IPS-18c (cell line): Measurements from ENCODE around the gene PPP1CB.
"Not testable (repeated sequence)": the region's sequence is repeated elsewhere in the genome, so short reads cannot be mapped to it uniquely, and the experiment has no call there.

Source experiments
- H3K4me3 ChIP-seq: 2 replicates; pipeline ENCODE4 v1.7.0; 2013; ENCODE audit warnings: low read depth, mild to moderate bottlenecking, low read length, moderate library complexity; ENCODE audit not compliant: insufficient read depth
- H3K9me3 ChIP-seq: one replicate; pipeline ENCODE4 v1.6.1; 2013; ENCODE audit warnings: mild to moderate bottlenecking, low read length, moderate library complexity; ENCODE audit not compliant: control insufficient read depth, insufficient read depth

PPP1CB gene

DNA sequence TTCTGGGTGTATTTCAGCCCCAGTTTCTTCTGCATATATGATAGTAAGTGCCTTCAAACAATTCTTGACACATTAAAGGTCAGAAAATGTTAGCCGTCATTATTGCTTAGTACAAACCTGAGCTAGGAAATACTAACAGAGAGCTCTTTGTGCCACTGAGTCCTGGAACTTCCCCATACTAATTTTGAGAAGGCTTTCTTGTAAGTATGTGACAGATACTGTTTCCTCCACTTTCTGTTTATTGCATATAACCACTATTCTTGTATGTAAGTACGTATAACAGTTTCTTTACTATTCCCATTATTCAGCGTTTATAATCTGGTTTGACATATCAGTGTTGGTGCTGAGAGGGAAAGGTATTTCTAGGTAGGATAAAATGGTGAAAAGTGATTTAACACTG lies 9.8 kb downstream of the PPP1CB start:
- Histone ChIP-seq H3K9me3 (no peaks in the 10 kb centered on the region), H3K4me3 (no peak overlapping the region)

DNA sequence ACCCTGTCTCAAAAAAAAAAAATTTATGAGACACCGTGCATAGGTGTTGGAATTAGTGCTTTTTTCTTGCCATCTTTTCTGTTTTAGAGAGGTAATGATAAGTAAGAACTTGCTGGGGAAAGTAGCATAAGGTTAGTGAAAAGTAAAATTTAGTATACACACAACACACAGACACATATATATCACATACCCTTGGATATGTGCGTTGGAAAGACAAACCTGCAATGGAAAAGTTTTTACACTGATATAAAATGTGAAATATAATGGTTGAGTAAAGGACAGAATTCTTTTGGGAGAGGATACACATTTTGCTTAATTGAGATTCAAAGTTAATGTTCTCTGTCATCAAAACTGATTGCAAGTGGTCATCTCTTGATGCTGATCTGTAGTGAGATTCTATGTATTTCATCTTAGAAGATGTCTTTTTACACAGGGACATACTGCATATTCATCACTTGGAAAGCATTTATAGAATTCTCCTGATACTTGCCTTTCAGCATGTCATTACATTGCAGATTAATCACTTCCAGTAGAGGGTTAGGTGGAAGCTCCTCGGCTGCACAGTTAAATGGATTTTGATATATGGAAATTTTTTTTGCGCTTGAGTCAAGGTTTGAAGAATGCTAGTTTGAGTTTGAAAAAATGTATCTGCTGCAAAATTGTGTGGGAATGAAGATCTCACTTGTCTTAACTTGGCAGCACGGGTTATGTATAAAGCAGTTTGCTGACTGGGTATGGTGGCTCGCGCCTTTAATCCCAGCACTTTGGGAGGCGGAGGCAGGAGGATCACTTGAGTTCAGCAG lies 13.5 kb downstream of the PPP1CB start:
- no peaks in the 10 kb centered on the region for H3K9me3 ChIP-seq
- no peak overlapping the region for H3K4me3 ChIP-seq

DNA sequence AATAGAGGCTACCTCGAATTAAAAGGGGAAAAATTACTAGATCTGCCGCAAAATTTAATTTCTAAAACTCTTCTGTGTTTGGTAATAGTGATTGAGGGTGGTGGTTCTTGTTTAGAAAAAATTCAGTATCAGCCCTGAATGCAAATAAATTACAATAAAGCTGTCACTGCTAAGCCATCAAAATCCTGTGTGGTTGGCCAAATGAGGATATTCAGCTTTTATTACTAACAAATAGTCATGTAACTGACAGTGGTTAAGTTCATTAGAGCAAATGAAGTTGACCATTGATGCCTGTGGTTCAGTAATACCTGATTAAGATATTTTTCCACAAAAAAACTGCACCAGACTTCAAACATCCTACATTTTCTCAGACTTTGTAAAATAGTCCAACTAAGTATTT lies 14.4 kb downstream of the PPP1CB start:
- H3K4me3 ChIP-seq, result no peak overlapping the region
- H3K9me3 ChIP-seq, result no peaks in the 10 kb centered on the region

DNA sequence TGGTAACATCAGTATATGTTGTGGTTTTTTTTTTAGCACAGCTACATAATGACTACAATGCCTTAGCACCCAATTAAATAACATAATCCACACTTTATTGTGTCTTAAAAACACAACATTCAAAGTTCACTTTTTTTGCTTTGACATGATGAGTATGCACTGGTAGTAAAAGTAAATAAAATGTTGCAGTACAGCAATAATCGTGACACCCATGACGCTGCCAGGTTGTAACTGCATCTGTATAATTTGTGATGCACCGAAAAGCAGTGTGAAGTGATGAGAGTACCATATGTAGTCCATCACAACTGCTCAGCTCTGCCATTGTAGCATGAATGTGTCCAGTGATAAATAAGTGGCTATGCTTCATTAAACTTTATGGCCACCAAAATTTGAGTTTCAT lies 15.7 kb downstream of the PPP1CB start:
- no peak overlapping the region for H3K4me3 ChIP-seq
- H3K9me3 ChIP-seq, result no peaks in the 10 kb centered on the region

- no peaks in the 10 kb centered on the region for H3K9me3 ChIP-seq
- H3K4me3 ChIP-seq, result no peak overlapping the region
Observed at GRCh38 chr2:28768422-28768821, 16.8 kb downstream of the PPP1CB start.

DNA sequence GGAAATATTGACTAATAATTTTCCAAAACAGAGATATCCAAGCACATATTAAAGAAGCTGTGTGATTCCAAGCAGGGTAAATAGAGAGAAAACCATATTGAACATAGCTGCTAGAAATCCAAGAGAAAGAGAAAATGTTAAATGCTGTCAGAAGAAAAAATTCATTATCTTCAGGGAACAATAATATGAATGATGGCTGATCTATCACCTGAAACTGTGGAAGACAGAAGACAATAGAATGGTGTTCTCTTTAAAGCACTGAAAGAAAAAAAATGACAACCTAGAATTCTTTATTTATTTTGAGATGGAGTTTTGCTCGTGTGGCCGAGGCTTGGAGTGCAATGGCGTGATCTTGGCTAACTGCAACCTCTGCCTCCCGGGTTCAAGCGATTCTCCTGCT lies 17.3 kb downstream of the PPP1CB start:
- H3K4me3 ChIP-seq, result no peak overlapping the region
- no peaks in the 10 kb centered on the region for H3K9me3 ChIP-seq

DNA sequence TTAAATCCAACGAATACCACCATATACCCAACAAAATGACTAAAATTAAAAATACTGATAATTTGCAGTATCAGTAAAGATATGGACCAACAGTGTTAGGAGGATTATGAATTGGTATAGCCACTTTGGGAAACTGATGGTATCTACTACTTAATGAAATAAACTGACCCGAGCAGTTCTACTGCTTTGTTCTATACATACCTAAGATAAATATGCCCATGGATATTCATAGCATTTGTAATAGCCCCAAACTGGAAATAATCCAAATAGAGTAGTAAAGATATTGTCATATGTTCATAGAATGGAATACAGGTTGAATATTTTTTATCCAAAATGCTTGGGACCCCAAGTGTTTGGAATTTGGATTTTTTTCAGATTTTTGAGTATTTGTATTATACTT lies 20.7 kb downstream of the PPP1CB start:
- H3K9me3 ChIP-seq, result no peaks in the 10 kb centered on the region
- H3K4me3 ChIP-seq, result no peak overlapping the region

- Histone ChIP-seq H3K4me3 (no peak overlapping the region), H3K9me3 (no peaks in the 10 kb centered on the region)
Observed at GRCh38 chr2:28776471-28776870, 24.8 kb downstream of the PPP1CB start.

- Histone ChIP-seq H3K4me3 (no peak overlapping the region), H3K9me3 (no peaks in the 10 kb centered on the region)
Observed at GRCh38 chr2:28778392-28778791, 26.8 kb downstream of the PPP1CB start.

DNA sequence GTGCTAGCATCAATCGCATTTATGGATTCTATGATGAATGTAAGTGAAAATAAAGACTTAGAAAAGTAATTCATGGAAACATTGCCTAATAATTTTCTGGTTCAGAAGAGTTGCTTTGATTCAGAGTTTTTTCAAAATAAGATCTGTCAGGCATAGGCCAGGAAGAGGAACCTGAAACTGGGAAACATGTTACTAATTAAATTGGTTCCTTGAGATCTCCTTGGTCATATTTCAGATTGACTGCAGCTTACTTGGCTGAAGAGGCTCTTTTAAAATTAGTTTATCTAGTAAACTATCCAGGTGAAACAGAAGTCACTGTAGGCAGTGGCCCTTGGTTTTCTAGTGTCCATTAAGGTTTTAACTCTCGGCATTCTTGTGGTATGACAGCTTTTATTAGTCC lies 27.4 kb downstream of the PPP1CB start:
- Histone ChIP-seq H3K9me3 (no peaks in the 10 kb centered on the region), H3K4me3 (no peak overlapping the region)

DNA sequence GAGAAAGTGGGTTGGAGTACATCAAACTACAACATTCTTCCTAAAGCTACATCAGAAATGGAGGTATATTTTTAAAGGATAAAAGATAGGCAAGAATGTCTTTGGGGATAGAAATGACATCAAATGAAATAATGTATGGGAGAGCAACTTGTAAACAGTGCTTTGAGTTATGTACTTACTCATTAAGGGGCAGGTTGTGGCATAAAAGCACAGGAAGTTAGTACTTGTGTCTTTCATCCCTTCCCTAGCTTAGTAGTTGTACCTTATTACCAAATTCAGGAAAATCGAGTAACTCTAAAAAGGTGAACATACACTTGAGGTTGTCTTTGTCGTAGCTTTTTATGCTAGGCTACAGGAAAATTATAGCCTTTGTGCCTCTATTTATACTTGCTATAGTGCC lies 28.9 kb downstream of the PPP1CB start:
- H3K9me3 ChIP-seq, result no peaks in the 10 kb centered on the region
- no peak overlapping the region for H3K4me3 ChIP-seq

DNA sequence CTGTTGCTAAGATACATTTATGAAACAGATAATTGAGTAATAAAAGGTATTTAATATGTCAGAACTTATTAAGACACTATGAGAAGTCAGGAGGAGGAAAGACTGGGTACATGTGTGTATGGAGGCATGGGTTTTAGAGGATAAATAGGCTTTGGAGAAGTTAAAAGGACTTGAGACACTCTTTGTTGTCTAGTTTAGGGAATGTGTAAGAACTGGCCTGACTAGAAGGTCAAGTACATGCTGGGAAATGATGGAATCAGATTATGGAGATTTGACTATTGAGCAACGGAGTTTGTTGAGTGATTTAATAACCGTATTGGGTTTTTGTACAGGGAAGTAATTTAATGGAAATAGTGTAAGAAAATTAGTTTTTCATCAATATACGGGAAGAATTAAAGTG lies 30.8 kb downstream of the PPP1CB start:
- Histone ChIP-seq H3K9me3 (no peaks in the 10 kb centered on the region), H3K4me3 (no peak overlapping the region)

GRCh38 chr2:28784570-28784969 lies 32.9 kb downstream of the PPP1CB start:
- not testable (repeated sequence) for H3K9me3 ChIP-seq, H3K4me3 ChIP-seq

GRCh38 chr2:28796620-28797019 lies 45.0 kb downstream of the PPP1CB start:
- Histone ChIP-seq H3K4me3 (no peak overlapping the region), H3K9me3 (no peaks in the 10 kb centered on the region)

GRCh38 chr2:28801726-28802125 lies 50.1 kb downstream of the PPP1CB start:
- Histone ChIP-seq H3K4me3 (no peak overlapping the region), H3K9me3 (no peaks in the 10 kb centered on the region)

DNA sequence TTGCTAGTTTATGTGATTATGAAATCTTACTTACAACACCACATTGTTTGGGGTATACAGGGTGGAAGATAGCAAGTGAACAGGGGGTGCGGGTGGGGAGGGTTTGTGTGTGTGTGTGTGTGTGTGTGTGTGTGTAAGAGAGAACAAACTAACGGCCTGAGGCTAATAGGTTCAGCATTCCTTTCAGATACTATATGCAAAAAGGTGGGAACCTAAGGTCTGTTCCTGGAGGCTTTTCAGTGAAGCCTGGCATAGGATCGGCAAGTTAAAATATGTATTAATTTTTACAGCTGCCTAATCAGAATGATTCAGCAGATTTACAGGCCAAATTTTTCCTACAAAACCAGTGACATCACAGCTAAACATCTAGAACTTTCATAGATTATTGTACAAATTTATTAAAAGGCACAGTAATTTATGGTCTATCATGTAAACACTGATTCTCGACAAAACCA lies 51.4 kb downstream of the PPP1CB start:
- no peaks in the 10 kb centered on the region for H3K9me3 ChIP-seq
- H3K4me3 ChIP-seq, result no peak overlapping the region

DNA sequence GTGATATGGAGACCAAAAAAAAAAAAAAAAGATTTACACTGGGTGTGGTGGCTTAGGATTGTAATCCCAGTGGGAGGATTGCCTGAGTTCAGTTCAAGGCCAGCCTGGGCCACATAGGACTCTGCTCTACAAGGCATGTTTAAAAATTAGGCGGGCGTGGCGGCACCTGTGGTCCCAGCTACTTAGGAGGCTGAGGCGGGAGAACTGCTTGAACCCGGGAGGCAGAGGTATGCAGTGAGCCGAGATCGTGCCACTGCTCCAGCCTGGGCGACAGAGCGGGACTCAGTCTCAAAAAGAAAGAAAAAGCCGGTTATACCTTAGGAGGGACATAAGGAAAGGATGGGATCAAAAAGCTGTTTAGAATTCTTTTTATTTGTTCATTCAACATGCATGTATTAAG lies 58.3 kb downstream of the PPP1CB start:
- H3K4me3 ChIP-seq, result peak overlapping the region; percentile 32
- H3K9me3 ChIP-seq, result no peaks in the 10 kb centered on the region

GRCh38 chr2:28810384-28811285 lies 59.0 kb downstream of the PPP1CB start, which contains the start of gene SPDYA:
SPDYA (plus strand) TSS chr2:28810834; CDS start chr2:28816015, 5,181 bp downstream.
- Histone ChIP-seq H3K9me3 (no peaks in the 10 kb centered on the region), H3K4me3 (peak within 1 kb of the TSS; percentile 39)
